22Rv1 (cell line): Measurements from ENCODE around the gene GABBR2.

Experiments
- ZFX ChIP-seq: fragments of 450-650 bp; IDR thresholded peaks from 2 replicates; pipeline ENCODE4 v1.6.1; 2017; ENCODE audit warnings: antibody characterized with exemption, borderline replicate concordance
- TF ChIP-seq, protein P1 (sequence below): fragments of 450-650 bp; IDR thresholded peaks from 2 replicates; pipeline ENCODE4 v1.5.1; 2017; ENCODE audit warnings: mild to moderate bottlenecking

DNA sequence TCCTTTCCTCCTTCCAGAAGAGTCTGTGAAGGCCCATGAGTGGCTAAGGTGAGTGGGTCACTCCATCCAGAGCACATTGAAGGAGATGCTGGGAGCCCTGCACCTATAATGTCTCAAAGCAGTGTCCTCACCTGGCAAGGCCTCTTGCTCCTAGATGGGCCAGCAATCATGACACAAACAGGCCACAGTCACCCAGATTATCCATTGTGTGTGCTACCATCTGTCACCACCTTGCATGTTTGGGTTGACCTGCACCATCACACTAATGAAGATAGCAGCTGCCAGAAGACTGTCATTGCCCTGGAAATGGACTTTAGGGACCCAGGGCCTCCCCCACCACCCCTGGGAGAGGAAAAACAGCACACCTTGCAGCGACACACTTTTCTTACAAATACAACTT is 69.6 kb downstream of the GABBR2 start:
- TF ChIP-seq, protein P1, sequence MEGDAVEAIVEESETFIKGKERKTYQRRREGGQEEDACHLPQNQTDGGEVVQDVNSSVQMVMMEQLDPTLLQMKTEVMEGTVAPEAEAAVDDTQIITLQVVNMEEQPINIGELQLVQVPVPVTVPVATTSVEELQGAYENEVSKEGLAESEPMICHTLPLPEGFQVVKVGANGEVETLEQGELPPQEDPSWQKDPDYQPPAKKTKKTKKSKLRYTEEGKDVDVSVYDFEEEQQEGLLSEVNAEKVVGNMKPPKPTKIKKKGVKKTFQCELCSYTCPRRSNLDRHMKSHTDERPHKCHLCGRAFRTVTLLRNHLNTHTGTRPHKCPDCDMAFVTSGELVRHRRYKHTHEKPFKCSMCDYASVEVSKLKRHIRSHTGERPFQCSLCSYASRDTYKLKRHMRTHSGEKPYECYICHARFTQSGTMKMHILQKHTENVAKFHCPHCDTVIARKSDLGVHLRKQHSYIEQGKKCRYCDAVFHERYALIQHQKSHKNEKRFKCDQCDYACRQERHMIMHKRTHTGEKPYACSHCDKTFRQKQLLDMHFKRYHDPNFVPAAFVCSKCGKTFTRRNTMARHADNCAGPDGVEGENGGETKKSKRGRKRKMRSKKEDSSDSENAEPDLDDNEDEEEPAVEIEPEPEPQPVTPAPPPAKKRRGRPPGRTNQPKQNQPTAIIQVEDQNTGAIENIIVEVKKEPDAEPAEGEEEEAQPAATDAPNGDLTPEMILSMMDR = no peak
- no peak for TF ChIP-seq ZFX
